NCI-H2081 treated with DMSO at 0.1 percent for 48 hours (cell line): ENCODE results near the gene ABHD15.
A peak's percentile ranks its signal among the peaks of the same experiment; 100 is the strongest.

Experiments used
- DNase-seq: peaks from one replicate; lab custom pipeline; 2025; lab: John Stamatoyannopoulos, UW

The ABHD15 gene

DNA sequence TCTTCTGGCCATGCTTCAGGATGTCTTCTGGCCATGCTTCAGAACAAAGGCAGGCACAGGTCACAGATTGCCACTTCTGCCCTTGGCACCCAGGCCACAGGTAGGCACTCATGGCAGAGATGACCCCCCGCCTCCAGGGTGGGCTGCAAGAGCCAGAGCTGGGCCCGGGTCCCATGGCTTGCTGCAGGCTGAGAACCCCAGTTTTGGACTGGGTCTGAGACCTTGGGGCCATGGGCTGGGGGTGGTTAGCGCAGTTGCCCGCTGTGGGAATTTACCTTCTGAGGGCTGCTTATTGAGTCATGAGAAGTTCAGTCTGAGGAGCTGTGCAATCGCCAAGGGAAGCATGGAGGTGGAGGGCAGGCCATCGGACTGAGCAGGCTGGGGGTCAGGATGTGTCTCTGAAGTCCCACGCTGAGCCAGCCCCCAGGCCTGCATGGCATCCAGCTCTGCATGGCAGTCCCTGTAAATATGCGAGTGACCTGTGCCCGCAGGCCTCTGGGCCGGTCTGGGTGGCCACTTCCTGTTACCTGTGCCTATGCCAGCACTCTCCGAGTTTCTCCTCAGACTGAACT is 27.8 kb upstream of the ABHD15 start:
- DNase-seq = no peak

DNA sequence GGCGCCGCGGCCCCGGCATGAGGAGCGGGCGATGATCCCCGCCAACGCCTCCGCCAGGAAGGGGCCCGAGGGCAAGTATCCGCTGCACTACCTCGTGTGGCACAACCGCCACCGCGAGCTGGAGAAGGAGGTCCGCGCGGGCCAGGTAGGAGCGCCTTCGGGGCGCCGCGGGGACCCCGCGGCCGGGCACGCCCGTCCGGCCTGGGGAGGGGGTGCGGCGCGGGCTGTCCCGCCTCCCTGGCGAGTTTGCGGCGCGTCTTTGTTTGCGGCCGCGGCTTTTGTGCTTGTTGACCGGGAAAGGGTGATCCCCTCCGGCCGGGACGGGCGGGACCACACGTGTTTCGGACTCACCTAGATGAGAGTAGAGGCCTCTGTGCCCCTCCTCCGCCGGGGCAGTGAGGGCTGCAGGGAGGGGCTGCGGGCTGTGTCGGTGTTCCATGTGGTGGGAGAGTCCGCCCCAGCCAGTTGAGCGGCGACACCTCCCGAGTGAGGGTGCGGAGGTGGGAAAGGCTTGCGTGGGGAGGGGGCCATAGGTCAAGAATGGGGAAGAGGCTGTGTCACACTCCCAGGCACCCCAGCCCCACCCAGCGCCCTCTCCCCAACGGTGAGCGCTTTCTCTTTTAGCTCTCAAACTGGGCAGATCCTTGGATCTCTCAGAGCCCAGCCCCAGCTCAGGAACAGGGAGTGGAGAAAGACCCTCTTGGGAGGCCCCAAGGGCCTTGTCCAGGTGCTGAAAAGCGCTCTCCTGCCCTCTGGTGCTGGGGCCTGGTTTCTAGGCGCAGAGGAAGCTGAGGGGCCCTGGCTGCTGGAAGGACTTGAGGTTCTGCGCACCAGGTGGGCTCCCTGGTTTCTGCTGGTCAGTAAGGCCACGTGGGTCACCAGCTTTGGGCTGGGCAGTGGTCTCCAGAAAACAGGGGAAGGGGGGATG is 27.0 kb upstream of the ABHD15 start:
- no peak for DNase-seq

DNA sequence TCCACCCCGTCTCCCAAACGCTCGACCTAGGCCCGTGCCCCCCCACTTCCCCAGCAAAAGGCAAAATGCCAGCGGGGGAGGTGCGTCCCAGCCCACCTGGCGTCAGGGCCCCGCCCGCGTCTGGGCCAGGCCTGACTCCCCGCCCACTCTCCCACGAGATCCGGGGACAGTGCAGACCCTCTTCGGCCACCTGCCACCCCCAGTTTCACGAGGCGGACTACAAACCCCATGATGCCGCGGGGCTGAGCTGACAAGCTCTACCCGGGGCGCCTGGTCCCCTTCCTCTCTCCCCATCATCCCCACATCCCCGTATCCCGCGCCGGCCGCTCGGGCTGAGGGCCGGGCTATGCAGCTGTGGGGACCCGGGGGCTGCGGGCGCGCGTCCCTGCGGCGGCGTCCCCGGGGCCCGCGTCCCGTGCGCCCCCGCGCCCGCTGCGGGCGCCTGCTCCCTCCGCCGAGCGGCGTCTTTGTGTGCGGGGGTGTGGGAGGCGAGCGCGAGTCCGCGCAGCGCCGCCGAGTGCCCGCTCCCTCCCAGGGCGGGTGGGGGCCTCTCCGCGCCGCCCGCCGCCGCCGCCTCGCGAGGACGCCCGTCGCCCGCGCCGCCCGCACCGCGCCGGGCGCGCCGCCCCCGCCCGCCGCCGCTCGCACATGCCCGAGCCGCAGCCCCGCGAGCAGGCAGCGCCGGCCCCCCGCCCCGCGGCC is 26.2 kb upstream of the ABHD15 start, which contains the start of gene ANKRD13B:
ANKRD13B (plus strand) TSS at position 283 of the 702 bp plus-strand sequence. CDS start 490 bp downstream, outside the sequence.
- DNase-seq = no peak

GRCh38 chr17:29591737-29592608 is 25.1 kb upstream of the ABHD15 start:
- DNase-seq = peak; percentile 55

GRCh38 chr17:29591146-29591736 is 24.4 kb upstream of the ABHD15 start:
- no peak for DNase-seq

- DNase-seq = no peak
Measured at GRCh38 chr17:29590411-29591145, 23.7 kb upstream of the ABHD15 start.

- DNase-seq = no peak
Measured at GRCh38 chr17:29589524-29590410, 22.9 kb upstream of the ABHD15 start, which contains the start of gene GIT1. TSS of gene GIT1 (minus strand) at chr17:29589648. CDS start at chr17:29589378, 270 bp downstream.

GRCh38 chr17:29588562-29589411 is 21.9 kb upstream of the ABHD15 start:
- no peak for DNase-seq

DNA sequence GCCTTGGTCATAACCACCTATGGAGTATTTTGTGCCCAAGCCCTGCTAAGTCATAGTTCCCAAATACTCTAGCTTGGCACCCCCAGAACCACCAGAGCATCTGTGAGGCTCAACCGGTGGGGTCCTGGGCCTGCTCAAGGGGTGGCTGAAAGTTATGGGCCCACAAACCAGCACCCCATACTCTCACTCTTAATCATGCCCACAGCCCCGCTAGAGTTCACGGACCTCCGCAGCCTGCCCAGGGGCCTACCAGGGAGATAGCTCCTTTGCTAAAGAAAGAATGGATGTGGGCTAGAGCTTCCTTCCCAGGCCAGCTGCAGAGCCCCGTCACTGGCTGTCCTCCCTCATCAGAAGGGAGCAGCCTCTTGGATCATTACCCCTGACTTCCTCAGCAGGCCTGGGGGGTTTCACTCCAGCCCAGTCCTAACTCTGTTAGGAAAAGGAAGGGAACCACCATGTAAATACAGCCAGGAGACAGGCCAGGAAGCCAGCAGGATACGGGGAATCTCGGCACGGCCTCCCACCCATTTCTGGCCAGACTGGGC is 21.3 kb upstream of the ABHD15 start:
- DNase-seq = no peak

- no peak for DNase-seq
Measured at GRCh38 chr17:29587591-29587990, 20.8 kb upstream of the ABHD15 start.

DNA sequence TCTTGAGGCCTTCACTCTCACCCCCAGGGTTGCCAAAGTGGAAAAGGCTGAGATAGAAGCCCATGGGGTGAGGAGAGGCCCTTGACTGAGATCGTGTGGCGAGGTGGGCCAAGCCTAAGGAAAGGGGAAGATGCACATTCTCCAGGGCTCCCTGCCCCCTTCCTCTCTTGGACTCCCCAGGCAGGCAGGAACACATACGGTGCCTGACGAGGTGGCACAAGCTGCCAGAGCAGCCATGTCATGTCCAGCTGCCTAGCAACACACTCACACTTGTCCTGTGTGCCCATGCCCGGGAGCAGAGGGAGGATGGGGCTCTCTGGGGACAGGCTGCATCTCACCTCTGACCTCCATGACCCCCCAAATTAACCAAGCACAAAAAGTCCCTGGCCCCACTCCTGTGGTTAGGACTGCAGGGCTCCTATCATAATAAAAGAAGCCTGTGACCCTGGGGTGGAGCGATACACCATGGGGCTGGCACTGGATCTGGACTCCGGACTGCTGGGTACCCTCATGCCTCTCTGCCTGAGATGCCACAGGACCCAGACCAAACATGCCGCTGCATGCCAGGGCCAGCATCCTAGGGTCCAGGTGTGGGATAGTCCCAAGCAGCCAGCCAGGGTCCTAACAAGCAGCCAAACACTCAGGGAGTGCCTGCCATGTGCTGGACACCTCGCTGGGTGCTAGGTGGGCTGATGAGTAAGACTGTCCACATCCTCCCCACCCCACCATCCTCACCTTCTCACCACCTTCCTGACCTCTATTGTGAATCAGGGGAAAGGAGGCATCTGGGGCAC is 20.0 kb upstream of the ABHD15 start:
- DNase-seq = no peak

GRCh38 chr17:29585080-29585751 is 18.4 kb upstream of the ABHD15 start:
- no peak for DNase-seq

- DNase-seq = no peak
Measured at GRCh38 chr17:29584452-29585079, 17.7 kb upstream of the ABHD15 start.

DNA sequence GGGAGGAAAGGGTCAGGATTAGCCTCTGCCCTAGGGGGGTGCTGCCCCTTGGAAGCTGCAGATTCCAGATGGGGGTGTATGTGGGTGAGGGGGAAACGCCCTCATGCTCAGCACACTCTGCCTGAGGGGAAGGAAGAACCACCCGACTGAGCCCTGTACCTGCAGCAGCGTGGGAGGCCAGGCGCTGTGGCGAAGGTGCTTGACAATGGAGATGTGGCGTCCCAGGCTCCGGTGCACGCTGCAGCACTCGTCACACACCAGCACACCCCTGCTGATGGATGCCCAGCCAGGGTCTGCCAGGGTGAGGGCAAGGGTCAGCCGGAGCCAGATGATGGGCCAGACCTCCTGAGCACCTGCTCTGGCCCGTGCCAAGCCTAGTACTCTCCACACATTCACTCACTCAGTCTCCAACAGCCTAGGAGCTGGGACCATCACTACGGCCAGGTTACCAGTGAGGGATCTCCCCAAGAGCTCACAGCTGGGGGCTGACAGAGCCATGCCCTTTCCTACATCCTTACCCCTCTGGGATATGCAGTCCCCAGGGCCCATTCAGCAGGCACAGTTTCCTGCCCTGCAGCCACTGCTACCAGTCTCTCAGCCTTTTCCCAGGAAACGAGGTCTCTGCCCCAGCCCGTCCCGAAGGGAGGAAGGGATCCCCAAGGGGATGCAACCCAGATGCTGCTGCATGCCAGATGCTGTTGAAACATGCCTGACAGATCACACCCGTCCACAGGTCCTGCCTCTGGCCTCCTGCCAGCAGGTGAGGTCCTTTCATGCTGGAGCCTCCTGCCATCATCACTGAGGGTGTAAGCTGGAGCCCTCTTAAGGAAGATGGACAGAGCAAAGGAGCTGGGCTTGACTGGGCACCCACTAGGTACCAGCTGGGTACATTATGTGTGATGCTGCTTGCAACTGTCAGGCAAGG is 16.7 kb upstream of the ABHD15 start:
- no peak for DNase-seq

DNA sequence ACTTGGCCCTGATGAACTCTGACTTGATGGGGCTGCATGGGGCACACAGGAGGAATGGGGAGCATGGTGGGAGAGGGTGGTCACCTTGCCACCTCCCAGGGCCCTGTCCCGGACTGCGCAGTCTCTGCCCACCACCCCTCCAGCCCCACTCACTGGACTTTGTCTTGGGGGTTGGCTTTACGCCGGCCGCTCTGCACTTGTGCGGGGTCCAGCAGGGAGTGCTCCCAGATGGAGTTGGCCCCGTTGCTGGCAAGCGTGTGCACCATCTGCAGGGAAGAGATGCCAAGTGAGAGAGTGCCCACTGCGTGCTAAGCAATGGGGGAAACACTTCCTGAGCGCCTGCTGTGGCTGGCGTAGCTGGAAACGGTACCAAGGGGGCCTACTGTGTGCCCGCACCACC is 15.9 kb upstream of the ABHD15 start:
- DNase-seq = no peak
